GM12878 (cell line): ENCODE data around the gene HOXB1. TPM values are rescaled to one million over a fixed set of nuclear protein-coding genes. Genes with fewer than 3 reads are reported as not detected.
A peak's percentile ranks its signal among the peaks of the same experiment; 100 is the strongest.

Source experiments
- ATAC-seq: fragments of 200-7000 bp; cut with Tn5 transposase; 3 replicates; pipeline ENCODE4 v1.9.1; 2020; ENCODE audit warnings: mild to moderate bottlenecking, moderate library complexity
- BruUV-seq: library from RNA; stranded (reverse); fragments of 400-500 nt; replicated peaks from 2 replicates; lab custom pipeline; 2021; lab: Mats Ljungman, UMichigan
- CTCF ChIA-PET: fragments of 300-600 bp; sonication (Branson Sonifier 250); formaldehyde crosslinking; extraction: SDS; loops from one replicate; lab custom pipeline; 2021; ENCODE audit warnings: inconsistent platforms; lab: Yijun Ruan, JAX
- POLR2A ChIA-PET: fragments of 350-600 bp; formaldehyde crosslinking; extraction: SDS; loops from one replicate; lab custom pipeline; 2021; ENCODE audit warnings: inconsistent platforms; lab: Charles Lee
- RAD21 ChIA-PET: fragments of 300-600 bp; sonication (Branson Sonifier 250); formaldehyde crosslinking; loops from one replicate; lab custom pipeline; 2023; ENCODE audit warnings: antibody characterized with exemption; ENCODE audit not compliant: unreplicated experiment; lab: Charles Lee
- SMC1A ChIA-PET: fragments of 300-600 bp; sonication (Branson Sonifier 250); formaldehyde crosslinking; loops from one replicate; lab custom pipeline; 2023; ENCODE audit not compliant: unreplicated experiment, uncharacterized antibody; lab: Charles Lee
- DNase-seq: peaks from one replicate; pipeline ENCODE4 v3.0.0-alpha.2; 2011; ENCODE audit warnings: low read depth, low spot score
- FAIRE-seq: peaks from 3 replicates; lab custom pipeline; 2011; peaks lifted over from hg19 to GRCh38; lab: Jason Lieb, UNC
- H2AFZ ChIP-seq: 2 replicates; pipeline ENCODE4 v1.6.0; 2011; ENCODE audit warnings: low read depth, low read length, control low read depth; ENCODE audit not compliant: control insufficient read depth
- H3K27ac ChIP-seq: 2 replicates; pipeline ENCODE4 v1.5.1; 2011; ENCODE audit warnings: control low read depth; ENCODE audit not compliant: control insufficient read depth, insufficient read depth
- H3K27me3 ChIP-seq, 2 experiments: replicated peaks in 1 of 2; 2 replicates each; pipeline versions ENCODE4 v1.6.0 to v1.6.1; 2011; ENCODE audit warnings: low read length in 1 of 2; ENCODE audit not compliant: control insufficient read depth in 2 of 2, insufficient read depth in 2 of 2
- H3K36me3 ChIP-seq, 2 experiments: 2 replicates each; pipeline ENCODE4 v1.5.1; 2011; ENCODE audit warnings: low read length in 1 of 2; ENCODE audit not compliant: control insufficient read depth in 2 of 2, insufficient read depth in 2 of 2
- H3K4me1 ChIP-seq: 2 replicates; pipeline ENCODE4 v1.6.1; 2011; ENCODE audit warnings: mild to moderate bottlenecking, low read length, moderate library complexity, mixed read lengths; ENCODE audit not compliant: control insufficient read depth, insufficient read depth
- H3K4me2 ChIP-seq: 2 replicates; pipeline ENCODE4 v1.6.0; 2011; ENCODE audit warnings: control low read depth; ENCODE audit not compliant: control insufficient read depth, insufficient read depth
- H3K4me3 ChIP-seq: fragments of 200-600 bp; sonication (generic); 2 replicates; pipeline ENCODE4 v1.5.1; 2016
- H3K79me2 ChIP-seq: 2 replicates; pipeline ENCODE4 v1.6.0; 2011; ENCODE audit warnings: low read length; ENCODE audit not compliant: control insufficient read depth, insufficient read depth
- H3K9ac ChIP-seq: 2 replicates; pipeline ENCODE4 v1.8.0; 2011; ENCODE audit warnings: low read length, control low read depth, mixed read lengths; ENCODE audit not compliant: control insufficient read depth, insufficient read depth
- H3K9me3 ChIP-seq: replicated peaks from 3 replicates; pipeline ENCODE4 v1.5.1; 2011; ENCODE audit warnings: mild to moderate bottlenecking, low read length; ENCODE audit not compliant: control insufficient read depth, insufficient read depth
- H4K20me1 ChIP-seq: 2 replicates; pipeline ENCODE4 v1.6.0; 2011; ENCODE audit not compliant: control insufficient read depth, insufficient read depth
- ASH2L ChIP-seq: fragments of 300-600, 200-600 bp; sonication (generic); IDR thresholded peaks from 2 replicates; pipeline ENCODE4 v1.6.1; 2017; ENCODE audit warnings: low read depth, mild to moderate bottlenecking, borderline replicate concordance
- BACH1 ChIP-seq: fragments of 450-650 bp; IDR thresholded peaks from 2 replicates; pipeline ENCODE4 v1.6.1; 2017; ENCODE audit warnings: mild to moderate bottlenecking, borderline replicate concordance
- CTCF ChIP-seq, 3 experiments: IDR thresholded peaks in 2 of 3; conservative IDR thresholded peaks in 1 of 3; 2 replicates each; pipeline ENCODE4 v1.5.1; 2011; ENCODE audit warnings: low read depth in 3 of 3, low read length in 3 of 3, mild to moderate bottlenecking in 3 of 3, control low read depth in 2 of 3, moderate library complexity in 2 of 3, inconsistent platforms in 1 of 3, mixed read lengths in 1 of 3; ENCODE audit not compliant: control insufficient read depth in 2 of 3, insufficient read depth in 1 of 3; ENCODE audit errors: extremely low read depth in 1 of 3
- CUX1 ChIP-seq: IDR thresholded peaks from 2 replicates; pipeline ENCODE4 v1.6.1; 2012; ENCODE audit warnings: improper control_type of control experiment, low read depth, low read length; ENCODE audit not compliant: insufficient replicate concordance
- IKZF2 ChIP-seq, 2 experiments: fragments of 450-650 bp; IDR thresholded peaks; 2 replicates each; pipeline ENCODE4 v1.6.1; 2017; ENCODE audit warnings: mild to moderate bottlenecking in 2 of 2, moderate library complexity in 2 of 2
- MTA3 ChIP-seq: IDR thresholded peaks from 2 replicates; pipeline ENCODE4 v1.6.1; 2012; ENCODE audit warnings: low read length, inconsistent platforms, borderline replicate concordance
- WGBS: methylation state at CpG from one replicate; pipeline ENCODE4 v1.1.6; 2016; ENCODE audit warnings: low lambda C conversion rate; ENCODE audit not compliant: insufficient replicate concordance, insufficient coverage; ENCODE audit errors: missing lambda C conversion rate; 5-methylcytosine and 5-hydroxymethylcytosine counted together
- in situ Hi-C: fragments of 300-500 bp; cut with MboI; formaldehyde crosslinking; loops from 9 replicates; pipeline ENCODE4 v1.14.3; 2018; ENCODE audit warnings: mixed read lengths
- intact Hi-C: fragments of 100-400 bp; cut with micrococcal nuclease; formaldehyde crosslinking; loops from one replicate; pipeline ENCODE4 v1.14.2; 2022; ENCODE audit not compliant: unreplicated experiment
- polyA plus RNA-seq, 11 experiments: library from polyadenylated mRNA; depleted of rRNA in 4 of 11; unstranded in 6 of 11; stranded (reverse) in 5 of 11; fragments of >200 nt; fragmentation: Nextera tagmentation in 4 of 11; fragmentation: Illumina TruSeq in 1 of 11; extraction: Ambion mirVana in 4 of 11; extraction: Trizol in 1 of 11; gene quantifications; 1 replicate in 1 of 11; 2 replicates in 10 of 11; pipeline versions ENCODE4 v1.2.1 to v1.2.3, GENCODE V29; 2011 to 2016; ENCODE audit warnings: inconsistent platforms in 2 of 11, missing spikeins in 2 of 11, low read depth in 1 of 11
- total RNA-seq, 4 experiments: library from RNA; depleted of rRNA in 3 of 4; stranded (reverse); fragments of >200 nt in 3 of 4; fragmentation: Illumina TruSeq in 1 of 4; extraction: Trizol in 1 of 4; gene quantifications; 2 replicates each; pipeline versions ENCODE4 v1.2.1 to v1.2.3, GENCODE V29; 2013 to 2021

HOXB1 gene
- total and polyA plus RNA-seq, 10 of the 15 experiments (the other 5 are each of a cell fraction or from before 2014, with no cell fraction given), result not detected

GRCh38 chr17:48484850-48485249, 46.0 kb downstream of the HOXB1 start:
- H3K4me1 ChIP-seq, result peaks cover 19% of the 10 kb centered on the region
- H3K4me2 ChIP-seq, result no peak overlapping the region
- CTCF ChIA-PET, result interaction anchor here (1.3 to 2.9 kb wide), 2 partner anchors 33 to 133 kb away, joined by 3 to 13 read pairs; no protein-coding TSS in a partner anchor
- no peak overlapping the region for H3K27ac ChIP-seq
- intact Hi-C loops (no loop called here), in situ Hi-C loops (no loop called here)
- no peak overlapping the region for H3K9ac ChIP-seq
- RAD21 ChIA-PET, result interaction anchor here (0.7 kb wide), 1 partner anchor 318 kb away, joined by 3 read pairs; no protein-coding TSS in a partner anchor
- FAIRE-seq, result no peak
- H3K36me3 ChIP-seq, result no peaks in the 10 kb centered on the region
- no peak for DNase-seq
- H3K79me2 ChIP-seq, result no peaks in the 10 kb centered on the region
- H4K20me1 ChIP-seq, result no peaks in the 10 kb centered on the region
- H3K9me3 ChIP-seq, result no peaks in the 10 kb centered on the region
- POLR2A ChIA-PET, result interaction anchor here (1.2 kb wide), 1 partner anchor 13 kb away, joined by 11 read pairs; no protein-coding TSS in a partner anchor
- no TSS peak for BruUV-seq
- no peak overlapping the region for H3K4me3 ChIP-seq
- SMC1A ChIA-PET, result interaction anchor here (0.8 kb wide), 1 partner anchor 11 kb away, joined by 3 read pairs; no protein-coding TSS in a partner anchor
- H2AFZ ChIP-seq, result no peak overlapping the region
- no peaks in the 10 kb centered on the region for H3K27me3 ChIP-seq
- ATAC-seq, result peak; percentile 13; the same call in 1 of the 3 replicates
- 0% methylated on average over 2 of the region's 2 CpGs for WGBS
- TF ChIP-seq CTCF (IDR thresholded peaks at IDR 0.05 in 2 of 3, conservative IDR thresholded peaks at IDR 0.05 in 1 of 3; ENCODE audit: control insufficient read depth in 2 of 3, extremely low read depth in 1 of 3, insufficient read depth in 1 of 3, low read depth in 3 of 3, low read length in 3 of 3), result no peak
- TF ChIP-seq IKZF2 (IDR thresholded peaks at IDR 0.05), result 0 out of 4 replicates have a peak, but pooled peaks of 1 of the 2 experiments have one; percentile 19
- TF ChIP-seq, all 136 proteins: peak for 1

GRCh38 chr17:48484256-48484655, 46.6 kb downstream of the HOXB1 start:
- intact Hi-C loops (no loop called here), in situ Hi-C loops (no loop called here)
- H3K79me2 ChIP-seq, result no peaks in the 10 kb centered on the region
- ATAC-seq (no peak), FAIRE-seq (no peak), DNase-seq (no peak)
- H3K9me3 ChIP-seq, result no peaks in the 10 kb centered on the region
- peak overlapping the region; percentile 36; the same call in 1 of the 2 replicates for H3K4me2 ChIP-seq
- H4K20me1 ChIP-seq, result no peaks in the 10 kb centered on the region
- POLR2A ChIA-PET, result interaction anchor here (1.1 kb wide), 1 partner anchor 42 kb away, joined by 3 read pairs; no protein-coding TSS in a partner anchor
- peaks cover 19% of the 10 kb centered on the region for H3K4me1 ChIP-seq
- no peaks in the 10 kb centered on the region for H3K27me3 ChIP-seq
- no TSS peak for BruUV-seq
- WGBS, result 95% methylated on average over 3 of the region's 3 CpGs
- H2AFZ ChIP-seq, result no peak overlapping the region
- no peak overlapping the region for H3K9ac ChIP-seq
- H3K27ac ChIP-seq, result no peak overlapping the region
- RAD21 ChIA-PET, result interaction anchor here (1.0 to 1.7 kb wide), 3 partner anchors 12 to 98 kb away, joined by 3 to 9 read pairs (median 4); no protein-coding TSS in a partner anchor
- CTCF ChIA-PET, result interaction anchor here (0.6 to 2.9 kb wide), 8 partner anchors 8 to 175 kb away, joined by 3 to 13 read pairs (median 5); partner anchors contain the start of gene HOXB5
- H3K4me3 ChIP-seq, result no peak overlapping the region
- SMC1A ChIA-PET, result interaction anchor here (0.6 to 1.5 kb wide), 6 partner anchors 9 to 150 kb away, joined by 3 to 5 read pairs (median 3); no protein-coding TSS in a partner anchor
- H3K36me3 ChIP-seq, result no peaks in the 10 kb centered on the region
- TF ChIP-seq CUX1 (no peak), MTA3 (no peak), BACH1 (no peak), IKZF2 (IDR thresholded peaks at IDR 0.05) (no peak), ASH2L (no peak)
